ENCODE results near the gene SSH2. TPM values are rescaled to one million over a fixed set of nuclear protein-coding genes. Genes with fewer than 3 reads are reported as not detected.

Gene SSH2
- polyA plus RNA-seq, 1 donor from 2014 or later, result 16.6 TPM

GRCh38 chr17:29613352-29613837 lies 316.6 kb downstream of the SSH2 start:
- Histone ChIP-seq H3K9ac (ENCODE audit: low read length) (no peak overlapping the region), H3K9me3 (ENCODE audit: low read length) (peaks cover 4% of the 10 kb centered on the region), H4K20me1 (ENCODE audit: insufficient read depth) (no peaks in the 10 kb centered on the region), H2AFZ (ENCODE audit: low read depth, low read length) (no peak overlapping the region), H3K4me2 (ENCODE audit: low read length) (no peak overlapping the region), H3K79me2 (replicated peaks; ENCODE audit: insufficient read depth, low read length) (no peaks in the 10 kb centered on the region), H3K9me2 (ENCODE audit: insufficient read depth, low read length) (no peaks in the 10 kb centered on the region), H3K4me3 (ENCODE audit: low read length) (no peak overlapping the region), H3F3A (ENCODE audit: insufficient read depth, low read length, poor library complexity, severe bottlenecking) (no peaks in the 10 kb centered on the region), H3K27me3 (ENCODE audit: insufficient read depth, low read depth, low read length) (peaks cover 37% of the 10 kb centered on the region), H3K27ac (ENCODE audit: low read length) (no peak overlapping the region), H3K36me3 (ENCODE audit: insufficient read depth, low read length) (peaks cover 10% of the 10 kb centered on the region)
- TF ChIP-seq, protein P1, sequence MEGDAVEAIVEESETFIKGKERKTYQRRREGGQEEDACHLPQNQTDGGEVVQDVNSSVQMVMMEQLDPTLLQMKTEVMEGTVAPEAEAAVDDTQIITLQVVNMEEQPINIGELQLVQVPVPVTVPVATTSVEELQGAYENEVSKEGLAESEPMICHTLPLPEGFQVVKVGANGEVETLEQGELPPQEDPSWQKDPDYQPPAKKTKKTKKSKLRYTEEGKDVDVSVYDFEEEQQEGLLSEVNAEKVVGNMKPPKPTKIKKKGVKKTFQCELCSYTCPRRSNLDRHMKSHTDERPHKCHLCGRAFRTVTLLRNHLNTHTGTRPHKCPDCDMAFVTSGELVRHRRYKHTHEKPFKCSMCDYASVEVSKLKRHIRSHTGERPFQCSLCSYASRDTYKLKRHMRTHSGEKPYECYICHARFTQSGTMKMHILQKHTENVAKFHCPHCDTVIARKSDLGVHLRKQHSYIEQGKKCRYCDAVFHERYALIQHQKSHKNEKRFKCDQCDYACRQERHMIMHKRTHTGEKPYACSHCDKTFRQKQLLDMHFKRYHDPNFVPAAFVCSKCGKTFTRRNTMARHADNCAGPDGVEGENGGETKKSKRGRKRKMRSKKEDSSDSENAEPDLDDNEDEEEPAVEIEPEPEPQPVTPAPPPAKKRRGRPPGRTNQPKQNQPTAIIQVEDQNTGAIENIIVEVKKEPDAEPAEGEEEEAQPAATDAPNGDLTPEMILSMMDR (IDR thresholded peaks at IDR 0.05; ENCODE audit: poor library complexity, severe bottlenecking), result peak; percentile 32
- TF ChIP-seq EZH2 (IDR thresholded peaks at IDR 0.05; ENCODE audit: borderline replicate concordance, insufficient read depth, low read length, poor library complexity, severe bottlenecking) (no peak), MXI1 (conservative IDR thresholded peaks at IDR 0.05; ENCODE audit: poor library complexity, severe bottlenecking) (no peak)

GRCh38 chr17:29612404-29613280 lies 317.4 kb downstream of the SSH2 start:
- H3K9ac ChIP-seq (ENCODE audit: low read length), result no peak overlapping the region
- peaks cover 10% of the 10 kb centered on the region for H3K36me3 ChIP-seq (ENCODE audit: insufficient read depth, low read length)
- H4K20me1 ChIP-seq (ENCODE audit: insufficient read depth), result no peaks in the 10 kb centered on the region
- no peaks in the 10 kb centered on the region for H3F3A ChIP-seq (ENCODE audit: insufficient read depth, low read length, poor library complexity, severe bottlenecking)
- peaks cover 4% of the 10 kb centered on the region for H3K9me3 ChIP-seq (ENCODE audit: low read length)
- peaks cover 30% of the 10 kb centered on the region for H3K27me3 ChIP-seq (ENCODE audit: insufficient read depth, low read depth, low read length)
- no peaks in the 10 kb centered on the region for H3K9me2 ChIP-seq (ENCODE audit: insufficient read depth, low read length)
- no peak overlapping the region for H3K4me2 ChIP-seq (ENCODE audit: low read length)
- no peak for TF ChIP-seq EZH2 (IDR thresholded peaks at IDR 0.05; ENCODE audit: borderline replicate concordance, insufficient read depth, low read length, poor library complexity, severe bottlenecking)
- no peak for TF ChIP-seq TAF1 (IDR thresholded peaks at IDR 0.05; ENCODE audit: low read depth)
- no peak for TF ChIP-seq SMC3 (conservative IDR thresholded peaks at IDR 0.05; ENCODE audit: poor library complexity)
- TF ChIP-seq MXI1 (conservative IDR thresholded peaks at IDR 0.05; ENCODE audit: poor library complexity, severe bottlenecking), result no peak
- no peak for TF ChIP-seq POLR2AphosphoS5 (IDR thresholded peaks at IDR 0.05)
- TF ChIP-seq, protein P1 (IDR thresholded peaks at IDR 0.05; ENCODE audit: poor library complexity, severe bottlenecking), result no peak
- TF ChIP-seq, protein P2, sequence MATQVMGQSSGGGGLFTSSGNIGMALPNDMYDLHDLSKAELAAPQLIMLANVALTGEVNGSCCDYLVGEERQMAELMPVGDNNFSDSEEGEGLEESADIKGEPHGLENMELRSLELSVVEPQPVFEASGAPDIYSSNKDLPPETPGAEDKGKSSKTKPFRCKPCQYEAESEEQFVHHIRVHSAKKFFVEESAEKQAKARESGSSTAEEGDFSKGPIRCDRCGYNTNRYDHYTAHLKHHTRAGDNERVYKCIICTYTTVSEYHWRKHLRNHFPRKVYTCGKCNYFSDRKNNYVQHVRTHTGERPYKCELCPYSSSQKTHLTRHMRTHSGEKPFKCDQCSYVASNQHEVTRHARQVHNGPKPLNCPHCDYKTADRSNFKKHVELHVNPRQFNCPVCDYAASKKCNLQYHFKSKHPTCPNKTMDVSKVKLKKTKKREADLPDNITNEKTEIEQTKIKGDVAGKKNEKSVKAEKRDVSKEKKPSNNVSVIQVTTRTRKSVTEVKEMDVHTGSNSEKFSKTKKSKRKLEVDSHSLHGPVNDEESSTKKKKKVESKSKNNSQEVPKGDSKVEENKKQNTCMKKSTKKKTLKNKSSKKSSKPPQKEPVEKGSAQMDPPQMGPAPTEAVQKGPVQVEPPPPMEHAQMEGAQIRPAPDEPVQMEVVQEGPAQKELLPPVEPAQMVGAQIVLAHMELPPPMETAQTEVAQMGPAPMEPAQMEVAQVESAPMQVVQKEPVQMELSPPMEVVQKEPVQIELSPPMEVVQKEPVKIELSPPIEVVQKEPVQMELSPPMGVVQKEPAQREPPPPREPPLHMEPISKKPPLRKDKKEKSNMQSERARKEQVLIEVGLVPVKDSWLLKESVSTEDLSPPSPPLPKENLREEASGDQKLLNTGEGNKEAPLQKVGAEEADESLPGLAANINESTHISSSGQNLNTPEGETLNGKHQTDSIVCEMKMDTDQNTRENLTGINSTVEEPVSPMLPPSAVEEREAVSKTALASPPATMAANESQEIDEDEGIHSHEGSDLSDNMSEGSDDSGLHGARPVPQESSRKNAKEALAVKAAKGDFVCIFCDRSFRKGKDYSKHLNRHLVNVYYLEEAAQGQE (IDR thresholded peaks at IDR 0.05; ENCODE audit: borderline replicate concordance), result no peak
- no peak for TF ChIP-seq RAD21 (conservative IDR thresholded peaks at IDR 0.05)
- no peak for TF ChIP-seq EP300 (conservative IDR thresholded peaks at IDR 0.05; ENCODE audit: poor library complexity, severe bottlenecking)
- no peak overlapping the region for H2AFZ ChIP-seq (ENCODE audit: low read depth, low read length)
- H3K27ac ChIP-seq (ENCODE audit: low read length), result no peak overlapping the region
- no peaks in the 10 kb centered on the region for H3K79me2 ChIP-seq (replicated peaks; ENCODE audit: insufficient read depth, low read length)
- H3K4me3 ChIP-seq (ENCODE audit: low read length), result no peak overlapping the region

Measured in neural cell (in vitro differentiated cells).